Fibroblast of lung (primary cell): ENCODE measurements around the gene NMNAT3.

Experiments
- CTCF ChIP-seq, 2 donors: IDR thresholded peaks in 1 of 2; conservative IDR thresholded peaks in 1 of 2; 1 replicate in 1 of 2; 2 replicates in 1 of 2; pipeline ENCODE4 v1.5.1; 2011 to 2012; ENCODE audit warnings: low read length in 2 of 2, control low read depth in 1 of 2, inconsistent platforms in 1 of 2, low read depth in 1 of 2, mild to moderate bottlenecking in 1 of 2
- EZH2 ChIP-seq: IDR thresholded peaks from 2 replicates; pipeline ENCODE4 v1.5.1; 2012; ENCODE audit warnings: low read length, control low read depth, mild to moderate bottlenecking; ENCODE audit errors: missing control alignments

GRCh38 chr3:139694542-139694941, 16.8 kb upstream of the NMNAT3 start:
- TF ChIP-seq CTCF (conservative IDR thresholded peaks at IDR 0.05 in 1 of 2, IDR thresholded peaks at IDR 0.05 in 1 of 2; ENCODE audit: low read depth in 1 of 2, low read length in 2 of 2) (no peak), EZH2 (no peak)
